Measurements from ENCODE around the gene PMS1.

The PMS1 gene

DNA sequence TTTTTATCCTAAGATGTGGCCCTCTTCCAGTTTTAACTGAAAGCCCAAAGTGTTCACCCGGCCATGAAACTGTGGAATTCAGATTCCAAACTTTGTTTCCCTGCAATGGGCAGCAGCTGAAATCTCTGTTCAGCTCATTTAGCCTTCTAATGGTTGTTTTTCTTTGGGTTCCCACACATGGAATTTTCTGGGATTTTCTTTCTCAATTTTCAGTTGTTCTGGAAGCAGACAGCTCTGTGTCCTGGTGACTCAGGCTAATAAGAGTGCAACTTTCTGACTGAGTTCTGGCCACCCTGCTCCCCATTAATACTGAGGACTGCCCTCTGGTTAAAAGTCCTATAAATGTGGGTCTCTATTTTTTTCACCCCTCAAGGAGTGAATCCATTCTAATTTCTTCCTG is 78.5 kb downstream of the PMS1 start:
- Histone ChIP-seq H3K27ac (no peak overlapping the region), H3K4me3 (no peak overlapping the region)
- no peak for DNase-seq (ENCODE audit: low spot score)
- TF ChIP-seq, protein P1, sequence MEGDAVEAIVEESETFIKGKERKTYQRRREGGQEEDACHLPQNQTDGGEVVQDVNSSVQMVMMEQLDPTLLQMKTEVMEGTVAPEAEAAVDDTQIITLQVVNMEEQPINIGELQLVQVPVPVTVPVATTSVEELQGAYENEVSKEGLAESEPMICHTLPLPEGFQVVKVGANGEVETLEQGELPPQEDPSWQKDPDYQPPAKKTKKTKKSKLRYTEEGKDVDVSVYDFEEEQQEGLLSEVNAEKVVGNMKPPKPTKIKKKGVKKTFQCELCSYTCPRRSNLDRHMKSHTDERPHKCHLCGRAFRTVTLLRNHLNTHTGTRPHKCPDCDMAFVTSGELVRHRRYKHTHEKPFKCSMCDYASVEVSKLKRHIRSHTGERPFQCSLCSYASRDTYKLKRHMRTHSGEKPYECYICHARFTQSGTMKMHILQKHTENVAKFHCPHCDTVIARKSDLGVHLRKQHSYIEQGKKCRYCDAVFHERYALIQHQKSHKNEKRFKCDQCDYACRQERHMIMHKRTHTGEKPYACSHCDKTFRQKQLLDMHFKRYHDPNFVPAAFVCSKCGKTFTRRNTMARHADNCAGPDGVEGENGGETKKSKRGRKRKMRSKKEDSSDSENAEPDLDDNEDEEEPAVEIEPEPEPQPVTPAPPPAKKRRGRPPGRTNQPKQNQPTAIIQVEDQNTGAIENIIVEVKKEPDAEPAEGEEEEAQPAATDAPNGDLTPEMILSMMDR (IDR thresholded peaks at IDR 0.05) = no peak

DNA sequence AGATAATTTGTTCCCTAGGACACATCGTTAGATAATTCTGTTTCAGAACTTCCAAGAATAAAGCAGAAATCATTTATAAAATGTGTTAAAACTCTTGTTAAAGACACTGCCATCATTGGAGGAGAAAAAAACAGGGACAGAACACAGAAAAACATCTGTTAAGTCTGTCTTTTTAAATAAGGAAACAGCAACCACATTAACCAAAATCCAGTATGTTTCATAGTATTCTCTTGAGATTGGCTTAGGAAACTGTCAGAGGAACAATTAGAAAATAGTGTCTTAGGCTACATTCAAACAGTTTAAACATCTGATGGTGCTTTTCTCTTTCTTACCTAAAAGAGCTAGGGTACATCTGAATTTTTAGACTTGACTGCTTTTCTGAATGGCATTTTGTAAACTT is 81.6 kb downstream of the PMS1 start:
- TF ChIP-seq, protein P1 (IDR thresholded peaks at IDR 0.05) = no peak
- DNase-seq (ENCODE audit: low spot score) = no peak
- H3K4me3 ChIP-seq = no peak overlapping the region
- no peak overlapping the region for H3K27ac ChIP-seq

DNA sequence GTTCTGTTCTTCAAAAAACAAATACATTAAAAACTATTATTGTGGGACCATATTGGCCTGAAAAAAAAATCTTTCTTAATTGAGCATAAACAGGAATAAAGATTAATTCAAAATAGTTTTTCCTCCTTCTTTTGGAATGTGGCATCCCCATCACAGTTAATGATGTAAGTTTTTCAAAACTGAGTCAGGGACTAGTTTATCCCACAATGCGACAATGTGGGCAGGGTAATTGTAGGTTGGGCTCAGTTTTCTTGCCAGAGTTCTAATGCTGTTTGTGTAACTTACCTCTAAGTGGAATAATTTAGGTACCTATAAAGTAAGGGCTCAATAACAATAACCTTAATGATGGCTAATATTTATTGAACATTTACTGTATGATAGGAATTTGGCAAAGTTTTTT is 82.0 kb downstream of the PMS1 start:
- H3K4me3 ChIP-seq = no peak overlapping the region
- TF ChIP-seq, protein P1 (IDR thresholded peaks at IDR 0.05) = no peak
- DNase-seq (ENCODE audit: low spot score) = no peak
- H3K27ac ChIP-seq = no peak overlapping the region

DNA sequence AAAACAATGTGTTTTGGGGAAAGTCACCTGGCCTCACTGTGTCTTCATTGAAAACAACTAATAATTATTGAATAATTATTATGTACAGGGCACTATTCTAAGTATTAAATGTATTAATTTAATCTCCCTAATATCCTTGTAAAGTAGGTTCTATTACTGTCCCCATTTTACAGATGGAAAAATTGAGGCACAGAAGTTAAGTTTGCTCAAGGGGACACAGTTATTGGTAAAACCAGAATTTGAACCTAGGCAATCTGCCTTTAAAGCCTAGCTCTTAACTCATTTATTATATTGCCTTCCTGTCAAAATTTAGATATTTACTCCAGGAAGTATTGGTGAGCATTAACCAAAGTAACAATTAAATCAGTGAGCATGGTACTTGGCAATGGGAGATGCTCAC is 84.6 kb downstream of the PMS1 start:
- Histone ChIP-seq H3K4me3 (no peak overlapping the region), H3K27ac (no peak overlapping the region)
- DNase-seq (ENCODE audit: low spot score) = no peak
- TF ChIP-seq, protein P1 (IDR thresholded peaks at IDR 0.05) = no peak

DNA sequence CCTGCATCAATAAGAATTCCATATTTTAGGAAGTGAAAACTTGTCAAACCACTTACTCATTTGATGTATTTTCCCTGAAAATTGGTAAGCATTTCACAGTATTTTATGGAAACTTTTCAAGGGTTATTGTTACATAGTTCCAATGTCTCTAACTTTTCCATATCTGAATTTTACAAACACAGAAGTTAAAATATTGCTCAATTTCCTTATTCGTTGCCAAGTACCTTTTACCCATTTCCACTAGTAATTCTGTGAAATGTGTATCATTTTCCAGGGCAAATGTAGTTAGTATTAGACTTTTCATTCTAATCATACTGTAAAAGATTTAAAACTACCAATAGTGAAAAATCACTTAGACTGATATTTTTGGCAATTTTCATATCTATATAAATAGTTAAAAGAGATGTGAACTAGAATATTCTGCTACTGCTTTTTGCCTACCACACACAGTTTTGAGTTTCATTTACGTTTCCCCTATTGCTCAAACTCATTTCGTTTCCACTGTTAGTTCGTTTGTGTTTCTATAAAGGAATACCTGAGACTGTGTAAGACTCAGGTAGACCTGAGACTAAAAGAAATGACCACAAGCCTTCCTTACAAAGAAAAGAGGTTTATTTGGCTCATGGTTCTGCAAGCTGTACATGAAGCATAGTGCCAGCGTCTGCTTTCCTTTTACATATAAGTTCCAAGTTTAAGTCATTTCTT is 86.3 kb downstream of the PMS1 start:
- DNase-seq (ENCODE audit: low spot score) = no peak
- TF ChIP-seq, protein P1 (IDR thresholded peaks at IDR 0.05) = no peak

DNA sequence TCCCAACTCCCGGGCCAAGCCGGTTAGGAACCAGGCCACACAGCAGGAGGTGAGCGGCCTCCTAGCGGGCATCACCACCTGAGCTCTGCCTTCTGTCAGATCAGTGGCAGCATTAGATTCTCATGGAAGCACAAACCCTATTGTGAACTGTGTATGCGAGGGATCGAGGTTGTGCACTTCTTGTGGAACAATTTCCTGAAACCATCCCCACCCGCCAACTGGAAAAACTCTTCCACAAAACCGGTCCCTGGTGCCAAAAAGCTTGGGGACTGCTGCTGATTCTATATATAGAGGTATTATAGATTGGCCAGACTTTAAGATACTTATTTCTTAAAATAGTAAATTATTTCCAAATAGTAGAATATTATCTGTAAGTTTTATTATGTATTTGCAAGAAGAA is 89.4 kb downstream of the PMS1 start:
- TF ChIP-seq, protein P1 (IDR thresholded peaks at IDR 0.05) = no peak
- Histone ChIP-seq H3K4me3 (no peak overlapping the region), H3K27ac (no peak overlapping the region)
- DNase-seq (ENCODE audit: low spot score) = no peak

More for the DNA sequence above, 86.3 kb downstream of the PMS1 start:
- Histone ChIP-seq H3K27ac (no peak overlapping the region), H3K4me3 (no peak overlapping the region)

DNA sequence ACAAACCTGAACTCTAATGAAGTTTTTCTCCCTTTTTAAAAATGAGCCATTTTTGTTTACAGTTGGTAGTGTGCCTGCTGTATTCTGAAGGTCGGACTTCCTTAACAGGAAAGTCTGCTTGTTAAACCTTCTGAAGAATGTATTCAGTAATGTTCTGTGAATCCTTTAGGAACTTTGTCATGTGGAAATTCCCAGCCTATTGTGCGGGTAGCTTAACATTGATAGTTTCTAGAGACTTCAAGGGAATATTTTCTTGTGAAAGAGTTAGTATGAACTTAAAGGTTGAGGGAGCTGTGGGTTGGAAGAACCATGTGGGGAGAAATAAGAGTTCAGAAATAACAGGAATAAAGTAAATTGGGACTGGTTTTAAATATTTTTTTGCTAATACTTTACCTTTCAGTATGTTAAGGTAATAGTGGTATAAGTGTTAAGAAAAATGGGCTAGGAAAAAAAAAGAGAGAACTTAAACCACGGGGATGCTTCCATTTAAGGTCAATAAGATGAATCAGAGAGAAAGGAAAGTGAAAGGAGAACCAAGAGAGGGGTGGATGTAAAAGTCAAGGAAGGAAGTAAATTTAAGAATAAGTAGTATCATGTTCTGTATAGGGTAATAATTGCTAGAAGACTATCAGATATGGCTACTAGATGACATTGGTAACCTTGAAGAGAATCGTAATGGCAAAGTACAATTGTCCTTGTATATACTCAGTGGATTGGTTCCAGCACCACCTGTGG is 90.5 kb downstream of the PMS1 start:
- TF ChIP-seq, protein P1 (IDR thresholded peaks at IDR 0.05) = no peak
- Histone ChIP-seq H3K27ac (no peak overlapping the region), H3K4me3 (no peak overlapping the region)
- DNase-seq (ENCODE audit: low spot score) = no peak

Data from coronary artery (tissue), 2 donors.